Astrocyte (in vitro differentiated cells and primary cell): ENCODE data around the gene TMUB1. TPM values are rescaled to one million over a fixed set of nuclear protein-coding genes. Genes with fewer than 3 reads are reported as not detected.

Source experiments
- DNase-seq: peaks from one replicate; pipeline ENCODE4 v3.0.0-alpha.2; 2010; ENCODE audit warnings: low read depth
- FAIRE-seq: peaks from 2 replicates; lab custom pipeline; 2011; peaks lifted over from hg19 to GRCh38; lab: Jason Lieb, UNC
- H2AFZ ChIP-seq: 2 replicates; pipeline ENCODE4 v1.6.0; 2012; ENCODE audit warnings: low read depth, low read length, inconsistent platforms
- H3K27ac ChIP-seq: 2 replicates; pipeline ENCODE4 v1.5.1; 2011; ENCODE audit warnings: low read depth, low read length, inconsistent platforms
- H3K27me3 ChIP-seq: 2 replicates; pipeline ENCODE4 v1.6.0; 2011; ENCODE audit warnings: low read length, inconsistent platforms; ENCODE audit not compliant: insufficient read depth
- H3K36me3 ChIP-seq: 2 replicates; pipeline ENCODE4 v1.5.1; 2011; ENCODE audit warnings: low read length, inconsistent platforms; ENCODE audit not compliant: insufficient read depth
- H3K4me1 ChIP-seq: 2 replicates; pipeline ENCODE4 v1.5.1; 2011; ENCODE audit warnings: low read length, inconsistent platforms; ENCODE audit not compliant: insufficient read depth
- H3K4me2 ChIP-seq: 2 replicates; pipeline ENCODE4 v1.6.0; 2012; ENCODE audit warnings: low read length, inconsistent platforms
- H3K4me3 ChIP-seq: 2 replicates; pipeline ENCODE4 v1.5.1; 2011; ENCODE audit warnings: low read depth, mild to moderate bottlenecking, low read length, inconsistent platforms; ENCODE audit not compliant: insufficient read depth
- H3K79me2 ChIP-seq: 2 replicates; pipeline ENCODE4 v1.6.0; 2012; ENCODE audit warnings: mild to moderate bottlenecking, low read length, inconsistent platforms; ENCODE audit not compliant: insufficient read depth
- H3K9ac ChIP-seq: 2 replicates; pipeline ENCODE4 v1.6.0; 2012; ENCODE audit warnings: mild to moderate bottlenecking, low read length, inconsistent platforms
- H3K9me3 ChIP-seq: 2 replicates; pipeline ENCODE4 v1.5.1; 2012; ENCODE audit warnings: low read depth, mild to moderate bottlenecking, low read length, inconsistent platforms; ENCODE audit not compliant: insufficient read depth
- H4K20me1 ChIP-seq: 2 replicates; pipeline ENCODE4 v1.6.0; 2012; ENCODE audit warnings: low read length, inconsistent platforms; ENCODE audit not compliant: insufficient read depth
- H3K27ac Mint-ChIP-seq: one replicate; pipeline ENCODE4 v1.8.0; 2021; ENCODE audit warnings: mild to moderate bottlenecking, mixed read lengths; ENCODE audit not compliant: unreplicated experiment
- H3K27me3 Mint-ChIP-seq: one replicate; pipeline ENCODE4 v1.8.0; 2021; ENCODE audit warnings: low read depth, mixed read lengths; ENCODE audit not compliant: unreplicated experiment
- H3K36me3 Mint-ChIP-seq: one replicate; pipeline ENCODE4 v1.8.0; 2021; ENCODE audit warnings: low read depth, mixed read lengths; ENCODE audit not compliant: unreplicated experiment
- H3K4me1 Mint-ChIP-seq: one replicate; pipeline ENCODE4 v1.8.0; 2021; ENCODE audit warnings: low read depth, mixed read lengths; ENCODE audit not compliant: unreplicated experiment
- H3K4me3 Mint-ChIP-seq: one replicate; pipeline ENCODE4 v1.8.0; 2021; ENCODE audit warnings: mild to moderate bottlenecking, moderate library complexity, mixed read lengths; ENCODE audit not compliant: unreplicated experiment
- H3K9me3 Mint-ChIP-seq: one replicate; pipeline ENCODE4 v1.8.0; 2021; ENCODE audit warnings: mild to moderate bottlenecking, mixed read lengths; ENCODE audit not compliant: unreplicated experiment
- CTCF ChIP-seq: IDR thresholded peaks from 2 replicates; pipeline ENCODE4 v1.5.1; 2011; ENCODE audit warnings: low read depth, mild to moderate bottlenecking, inconsistent platforms, low read length, moderate library complexity; ENCODE audit not compliant: insufficient read depth
- EZH2 ChIP-seq: IDR thresholded peaks from 2 replicates; pipeline ENCODE4 v1.6.1; 2012; ENCODE audit warnings: mild to moderate bottlenecking, low read length, inconsistent platforms; ENCODE audit not compliant: insufficient read depth
- total RNA-seq: library from RNA; stranded (reverse); gene quantifications from 2 replicates; pipeline ENCODE4 v1.2.1, GENCODE V29; 2021

The TMUB1 gene
- total RNA-seq, 1 donor from 2014 or later: 42.9 TPM

DNA sequence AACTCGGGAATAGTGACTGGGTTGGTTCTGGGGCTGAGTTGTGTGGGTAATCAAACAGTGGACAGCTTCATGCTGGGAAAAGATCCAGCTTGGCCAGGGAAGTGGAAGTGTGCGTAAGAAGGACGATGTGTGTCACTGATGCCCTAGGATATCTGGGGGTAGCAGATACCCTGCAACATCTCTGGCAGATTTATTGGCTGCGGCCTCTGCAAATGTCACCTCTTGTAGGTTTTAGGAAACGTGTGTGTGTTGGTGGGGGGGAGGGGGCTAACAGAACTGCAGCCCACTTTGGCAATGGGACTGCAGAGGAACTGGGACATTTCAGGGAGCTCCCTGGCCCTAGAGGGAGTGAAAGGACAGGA, 2.0 kb upstream of the TMUB1 start:
- Histone ChIP-seq H3K4me1 (peaks cover 51% of the 10 kb centered on the region), H3K79me2 (peaks cover 52% of the 10 kb centered on the region), H3K36me3 (no peaks in the 10 kb centered on the region), H3K27me3 (no peaks in the 10 kb centered on the region), H3K4me2 (peak overlapping the region; percentile 86), H4K20me1 (peaks cover 33% of the 10 kb centered on the region), H2AFZ (no peak overlapping the region), H3K9me3 (no peaks in the 10 kb centered on the region), H3K4me3 (peak overlapping the region; percentile 47), H3K27ac (no peak overlapping the region), H3K9ac (no peak overlapping the region)
- TF ChIP-seq EZH2 (no peak), CTCF (no peak)
- Mint-ChIP-seq H3K4me1 (peaks cover 30% of the 10 kb centered on the region), H3K27ac (peak overlapping the region; percentile 70), H3K4me3 (peak overlapping the region; percentile 86), H3K27me3 (no peaks in the 10 kb centered on the region), H3K36me3 (no peaks in the 10 kb centered on the region), H3K9me3 (no peaks in the 10 kb centered on the region)
- FAIRE-seq (no peak), DNase-seq (no peak)

- no peak for FAIRE-seq
- DNase-seq: no peak
- Histone ChIP-seq H2AFZ (peak overlapping the region; percentile 86), H3K4me3 (peak overlapping the region; percentile 62), H4K20me1 (peaks cover 29% of the 10 kb centered on the region), H3K4me1 (peaks cover 50% of the 10 kb centered on the region), H3K4me2 (peak overlapping the region; percentile 87), H3K79me2 (peaks cover 52% of the 10 kb centered on the region), H3K27me3 (no peaks in the 10 kb centered on the region), H3K9ac (peak overlapping the region; percentile 95), H3K9me3 (no peaks in the 10 kb centered on the region), H3K27ac (no peak overlapping the region), H3K36me3 (no peaks in the 10 kb centered on the region)
- Mint-ChIP-seq H3K4me1 (peaks cover 20% of the 10 kb centered on the region), H3K9me3 (no peaks in the 10 kb centered on the region), H3K4me3 (peak overlapping the region; percentile 76), H3K27ac (no peak overlapping the region), H3K36me3 (no peaks in the 10 kb centered on the region), H3K27me3 (no peaks in the 10 kb centered on the region)
- TF ChIP-seq EZH2 (no peak), CTCF (no peak)
Observed at GRCh38 chr7:151083824-151084160, 499 bp upstream of the TMUB1 start.

DNA sequence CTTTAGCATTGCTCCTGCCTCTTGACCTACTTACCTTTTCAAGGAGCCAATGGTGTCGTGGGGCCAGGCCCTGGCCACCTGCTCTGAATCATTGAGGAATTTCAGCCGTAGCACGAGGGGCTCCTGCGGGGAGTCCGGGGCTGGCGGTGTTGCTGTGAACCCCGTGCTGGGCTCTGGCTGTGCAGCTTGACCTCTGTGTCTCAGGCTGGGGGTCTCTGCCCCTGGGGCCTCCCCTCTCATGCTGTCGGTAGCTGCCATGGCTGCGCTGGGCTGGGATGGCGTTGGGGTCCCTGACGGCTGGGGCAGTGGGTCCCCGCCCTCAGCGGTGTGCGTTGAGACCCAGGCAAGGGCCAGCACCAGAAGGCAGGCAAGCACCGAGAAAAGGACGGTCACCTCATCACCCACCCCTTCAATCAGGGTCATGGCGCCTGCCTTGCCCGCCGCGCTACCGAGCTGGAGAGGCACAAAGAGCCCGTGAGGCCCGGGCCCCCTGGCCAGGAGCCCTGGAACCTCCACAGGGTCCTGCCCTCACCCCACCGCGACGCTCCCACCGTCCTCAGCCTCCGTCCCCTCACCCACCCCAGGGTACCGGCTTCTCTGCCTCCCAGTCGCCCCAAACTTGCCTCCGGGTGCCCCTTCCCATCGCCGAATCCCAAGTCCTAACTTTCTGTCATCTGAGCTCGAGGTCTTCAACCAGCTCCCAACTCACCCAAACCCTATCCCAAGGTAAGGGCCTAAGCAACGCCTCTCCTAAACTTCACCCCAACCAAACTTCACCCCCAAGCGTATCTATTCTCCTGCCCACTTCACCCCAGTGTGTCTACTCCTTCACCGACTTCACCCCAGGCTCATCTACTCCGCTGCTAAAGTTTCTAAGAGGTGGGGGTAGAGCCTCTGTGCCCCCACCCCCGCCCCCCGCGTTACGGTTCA, 887 bp downstream of the TMUB1 start:
- H3K27ac Mint-ChIP-seq: peak overlapping the region; percentile 79
- H3K4me1 Mint-ChIP-seq: peaks cover 20% of the 10 kb centered on the region
- H3K4me3 ChIP-seq: peak overlapping the region; percentile 62
- H3K79me2 ChIP-seq: peaks cover 48% of the 10 kb centered on the region
- no peak for FAIRE-seq
- peaks cover 40% of the 10 kb centered on the region for H3K4me1 ChIP-seq
- peak overlapping the region; percentile 88 for H3K4me3 Mint-ChIP-seq
- DNase-seq: no peak
- no peaks in the 10 kb centered on the region for H3K9me3 Mint-ChIP-seq
- H3K27me3 Mint-ChIP-seq: no peaks in the 10 kb centered on the region
- peaks cover 4% of the 10 kb centered on the region for H3K36me3 ChIP-seq
- no peak overlapping the region for H2AFZ ChIP-seq
- TF ChIP-seq CTCF (no peak), EZH2 (no peak)
- H3K9me3 ChIP-seq: no peaks in the 10 kb centered on the region
- peak overlapping the region; percentile 58 for H3K27ac ChIP-seq
- no peaks in the 10 kb centered on the region for H3K27me3 ChIP-seq
- peaks cover 30% of the 10 kb centered on the region for H4K20me1 ChIP-seq
- H3K4me2 ChIP-seq: peak overlapping the region; percentile 87
- H3K36me3 Mint-ChIP-seq: peaks cover 4% of the 10 kb centered on the region
- H3K9ac ChIP-seq: peak overlapping the region; percentile 95
